Caki2 (cell line): ENCODE results near the gene AP3M1. TPM values are rescaled to one million over a fixed set of nuclear protein-coding genes. Genes with fewer than 3 reads are reported as not detected.

Experiments used
- DNase-seq: peaks from one replicate; pipeline ENCODE4 v3.0.0-alpha.2; 2015; ENCODE audit warnings: low read depth
- in situ Hi-C: cut with HindIII; loops from 2 replicates; pipeline ENCODE4 v1.10.0; 2016; ENCODE audit warnings: low sequenced_read_pairs, low pct_unique_long_range_greater_than_20kb, mixed read lengths
- total RNA-seq: library from RNA; depleted of rRNA; stranded (reverse); fragments of >200 nt; shearing (Covaris generic); gene quantifications from 2 replicates; pipeline ENCODE4 v1.2.3, GENCODE V29; 2014; ENCODE audit warnings: low replicate concordance

AP3M1 gene
- total RNA-seq, 1 experiment from 2014 or later = 5.8 TPM

- no peak for DNase-seq
These were observed 27.5 kb downstream of the AP3M1 start for GRCh38 chr10:74123081-74123480.

GRCh38 chr10:74122060-74122459, 28.6 kb downstream of the AP3M1 start:
- DNase-seq = no peak
- in situ Hi-C loops = no loop called here

More at GRCh38 chr10:74123081-74123480, 27.5 kb downstream of the AP3M1 start:
- in situ Hi-C loops = no loop called here

GRCh38 chr10:74121368-74121767, 29.3 kb downstream of the AP3M1 start:
- no peak for DNase-seq
- in situ Hi-C loops = no loop called here

- in situ Hi-C loops = no loop called here
- no peak for DNase-seq
These were observed 29.7 kb downstream of the AP3M1 start for GRCh38 chr10:74120911-74121310.

- in situ Hi-C loops = no loop called here
- DNase-seq = peak; percentile 42
These were observed 31.8 kb downstream of the AP3M1 start for GRCh38 chr10:74118804-74119203.

GRCh38 chr10:74117738-74118137, 32.9 kb downstream of the AP3M1 start:
- no peak for DNase-seq
- in situ Hi-C loops = no loop called here

GRCh38 chr10:74114041-74114448, 36.6 kb downstream of the AP3M1 start:
- in situ Hi-C loops = no loop called here
- DNase-seq = no peak

GRCh38 chr10:74113546-74113945, 37.1 kb downstream of the AP3M1 start:
- in situ Hi-C loops = no loop called here
- no peak for DNase-seq

- no peak for DNase-seq
- in situ Hi-C loops = no loop called here
These were observed 38.8 kb downstream of the AP3M1 start for GRCh38 chr10:74111799-74112198.

- DNase-seq = no peak
- in situ Hi-C loops = no loop called here
These were observed 40.5 kb downstream of the AP3M1 start for GRCh38 chr10:74110120-74110519.

- in situ Hi-C loops = no loop called here
- DNase-seq = no peak
These were observed 41.2 kb downstream of the AP3M1 start for GRCh38 chr10:74109452-74109851.

GRCh38 chr10:74107391-74107790, 43.2 kb downstream of the AP3M1 start:
- DNase-seq = no peak
- in situ Hi-C loops = no loop called here

- in situ Hi-C loops = no loop called here
- DNase-seq = no peak
These were observed 45.6 kb downstream of the AP3M1 start for GRCh38 chr10:74104996-74105395.

- in situ Hi-C loops = no loop called here
- no peak for DNase-seq
These were observed 46.1 kb downstream of the AP3M1 start for GRCh38 chr10:74104480-74104879.

- in situ Hi-C loops = no loop called here
- peak; percentile 34 for DNase-seq
These were observed 46.9 kb downstream of the AP3M1 start for GRCh38 chr10:74103560-74104258.

- no peak for DNase-seq
- in situ Hi-C loops = no loop called here
These were observed 50.8 kb downstream of the AP3M1 start for GRCh38 chr10:74099836-74100235.

- in situ Hi-C loops = no loop called here
- DNase-seq = no peak
These were observed 51.2 kb downstream of the AP3M1 start for GRCh38 chr10:74099420-74099819.

GRCh38 chr10:74097776-74098175, 52.9 kb downstream of the AP3M1 start:
- no peak for DNase-seq
- in situ Hi-C loops = no loop called here

- DNase-seq = no peak
- in situ Hi-C loops = no loop called here
These were observed 53.9 kb downstream of the AP3M1 start for GRCh38 chr10:74096777-74097176.

- in situ Hi-C loops = no loop called here
These were observed 56.4 kb downstream of the AP3M1 start for GRCh38 chr10:74094231-74094630.

More at GRCh38 chr10:74094231-74094630, 56.4 kb downstream of the AP3M1 start:
- no peak for DNase-seq
